Measurements from ENCODE around the gene C10orf90.

Gene C10orf90

DNA sequence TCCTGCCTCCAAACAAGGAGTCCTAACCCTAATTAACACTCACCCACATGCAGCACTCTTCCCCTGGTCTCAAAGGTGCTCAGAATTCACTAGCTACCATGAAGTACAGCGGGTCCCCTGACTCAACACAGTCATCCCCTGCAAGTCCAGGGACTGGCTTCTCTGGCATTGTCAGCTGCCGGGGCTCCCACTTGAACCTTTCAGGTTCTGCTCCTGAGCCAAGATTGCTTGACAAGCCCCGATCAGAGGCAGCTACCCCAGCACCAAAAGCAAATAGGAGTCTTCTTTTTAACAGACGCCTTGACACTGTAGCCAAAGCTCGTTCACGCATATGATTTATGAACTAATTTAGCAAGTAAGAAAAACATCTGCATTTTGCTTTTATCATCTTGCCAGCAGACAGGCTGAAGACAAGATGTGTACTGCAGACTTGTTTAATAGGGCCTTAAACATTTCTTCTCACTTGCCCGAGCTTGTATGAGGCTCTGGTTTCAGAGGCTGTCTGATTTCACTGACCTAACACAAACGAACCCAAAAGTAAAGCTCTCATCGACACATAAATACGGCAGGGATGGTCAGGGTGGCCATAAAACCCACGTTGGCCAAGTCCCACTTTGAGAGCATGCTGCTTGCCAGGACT is 214.6 kb downstream of the C10orf90 start:
- DNase-seq (ENCODE audit: extremely low read depth, low read depth): no peak
- TF ChIP-seq, protein P1, sequence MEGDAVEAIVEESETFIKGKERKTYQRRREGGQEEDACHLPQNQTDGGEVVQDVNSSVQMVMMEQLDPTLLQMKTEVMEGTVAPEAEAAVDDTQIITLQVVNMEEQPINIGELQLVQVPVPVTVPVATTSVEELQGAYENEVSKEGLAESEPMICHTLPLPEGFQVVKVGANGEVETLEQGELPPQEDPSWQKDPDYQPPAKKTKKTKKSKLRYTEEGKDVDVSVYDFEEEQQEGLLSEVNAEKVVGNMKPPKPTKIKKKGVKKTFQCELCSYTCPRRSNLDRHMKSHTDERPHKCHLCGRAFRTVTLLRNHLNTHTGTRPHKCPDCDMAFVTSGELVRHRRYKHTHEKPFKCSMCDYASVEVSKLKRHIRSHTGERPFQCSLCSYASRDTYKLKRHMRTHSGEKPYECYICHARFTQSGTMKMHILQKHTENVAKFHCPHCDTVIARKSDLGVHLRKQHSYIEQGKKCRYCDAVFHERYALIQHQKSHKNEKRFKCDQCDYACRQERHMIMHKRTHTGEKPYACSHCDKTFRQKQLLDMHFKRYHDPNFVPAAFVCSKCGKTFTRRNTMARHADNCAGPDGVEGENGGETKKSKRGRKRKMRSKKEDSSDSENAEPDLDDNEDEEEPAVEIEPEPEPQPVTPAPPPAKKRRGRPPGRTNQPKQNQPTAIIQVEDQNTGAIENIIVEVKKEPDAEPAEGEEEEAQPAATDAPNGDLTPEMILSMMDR (IDR thresholded peaks at IDR 0.05; ENCODE audit: low read depth, low read length): no peak

DNA sequence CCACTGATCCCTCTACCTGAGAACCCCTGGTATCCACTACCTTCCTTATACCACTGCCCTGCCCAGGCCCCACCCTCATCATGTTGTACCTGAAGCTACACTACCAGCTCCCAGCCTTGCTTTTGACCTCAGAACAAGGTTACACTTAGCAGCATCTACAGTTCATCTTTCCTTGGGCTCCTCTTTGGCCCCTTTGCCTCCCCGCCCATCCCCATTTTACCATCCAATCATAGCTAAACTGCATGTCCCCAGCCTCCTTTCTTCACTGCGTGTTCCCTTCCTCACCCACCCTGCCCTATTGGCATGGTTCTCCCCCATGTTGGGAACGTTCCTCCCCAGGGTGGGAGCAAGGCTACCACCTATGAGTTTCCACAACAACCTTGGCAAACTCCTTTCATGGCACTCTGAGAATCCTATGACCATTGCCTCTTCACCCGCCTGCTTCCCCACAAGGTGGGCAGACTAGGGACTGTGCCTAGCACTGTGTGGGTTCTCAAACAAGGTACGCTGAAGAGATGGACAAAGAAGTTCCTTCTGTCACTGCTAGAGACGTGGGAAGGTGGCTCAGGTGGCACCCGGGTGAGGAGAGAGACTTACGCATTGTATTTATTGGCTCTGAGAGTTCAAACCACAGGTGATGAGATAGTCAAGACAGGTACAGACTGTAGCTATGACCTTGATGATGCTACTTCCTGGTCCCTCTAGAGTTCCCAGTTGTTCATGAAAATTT is 215.3 kb downstream of the C10orf90 start:
- no peak for DNase-seq (ENCODE audit: extremely low read depth, low read depth)
- TF ChIP-seq, protein P1 (IDR thresholded peaks at IDR 0.05; ENCODE audit: low read depth, low read length): no peak

- TF ChIP-seq, protein P1 (IDR thresholded peaks at IDR 0.05; ENCODE audit: low read depth, low read length): no peak
- no peak for DNase-seq (ENCODE audit: extremely low read depth, low read depth)
These were observed 216.3 kb downstream of the C10orf90 start for GRCh38 chr10:126454045-126454751.

GRCh38 chr10:126452245-126452644 is 218.2 kb downstream of the C10orf90 start:
- DNase-seq (ENCODE audit: extremely low read depth, low read depth): no peak
- TF ChIP-seq, protein P1 (IDR thresholded peaks at IDR 0.05; ENCODE audit: low read depth, low read length): no peak

- TF ChIP-seq, protein P1 (IDR thresholded peaks at IDR 0.05; ENCODE audit: low read depth, low read length): no peak
- DNase-seq (ENCODE audit: extremely low read depth, low read depth): no peak
These were observed 222.4 kb downstream of the C10orf90 start for GRCh38 chr10:126448091-126448490.

GRCh38 chr10:126439942-126440341 is 230.6 kb downstream of the C10orf90 start:
- TF ChIP-seq, protein P1 (IDR thresholded peaks at IDR 0.05; ENCODE audit: low read depth, low read length): no peak
- DNase-seq (ENCODE audit: extremely low read depth, low read depth): no peak

GRCh38 chr10:126438407-126438783 is 232.1 kb downstream of the C10orf90 start:
- TF ChIP-seq, protein P1 (IDR thresholded peaks at IDR 0.05; ENCODE audit: low read depth, low read length): no peak

More at GRCh38 chr10:126438407-126438783, 232.1 kb downstream of the C10orf90 start:
- DNase-seq (ENCODE audit: extremely low read depth, low read depth): no peak
